ENCODE data around the gene VSIG2.
"Not testable (repeated sequence)": the region's sequence is repeated elsewhere in the genome, so short reads cannot be mapped to it uniquely, and the experiment has no call there.

The VSIG2 gene, protein sequence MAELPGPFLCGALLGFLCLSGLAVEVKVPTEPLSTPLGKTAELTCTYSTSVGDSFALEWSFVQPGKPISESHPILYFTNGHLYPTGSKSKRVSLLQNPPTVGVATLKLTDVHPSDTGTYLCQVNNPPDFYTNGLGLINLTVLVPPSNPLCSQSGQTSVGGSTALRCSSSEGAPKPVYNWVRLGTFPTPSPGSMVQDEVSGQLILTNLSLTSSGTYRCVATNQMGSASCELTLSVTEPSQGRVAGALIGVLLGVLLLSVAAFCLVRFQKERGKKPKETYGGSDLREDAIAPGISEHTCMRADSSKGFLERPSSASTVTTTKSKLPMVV

DNA sequence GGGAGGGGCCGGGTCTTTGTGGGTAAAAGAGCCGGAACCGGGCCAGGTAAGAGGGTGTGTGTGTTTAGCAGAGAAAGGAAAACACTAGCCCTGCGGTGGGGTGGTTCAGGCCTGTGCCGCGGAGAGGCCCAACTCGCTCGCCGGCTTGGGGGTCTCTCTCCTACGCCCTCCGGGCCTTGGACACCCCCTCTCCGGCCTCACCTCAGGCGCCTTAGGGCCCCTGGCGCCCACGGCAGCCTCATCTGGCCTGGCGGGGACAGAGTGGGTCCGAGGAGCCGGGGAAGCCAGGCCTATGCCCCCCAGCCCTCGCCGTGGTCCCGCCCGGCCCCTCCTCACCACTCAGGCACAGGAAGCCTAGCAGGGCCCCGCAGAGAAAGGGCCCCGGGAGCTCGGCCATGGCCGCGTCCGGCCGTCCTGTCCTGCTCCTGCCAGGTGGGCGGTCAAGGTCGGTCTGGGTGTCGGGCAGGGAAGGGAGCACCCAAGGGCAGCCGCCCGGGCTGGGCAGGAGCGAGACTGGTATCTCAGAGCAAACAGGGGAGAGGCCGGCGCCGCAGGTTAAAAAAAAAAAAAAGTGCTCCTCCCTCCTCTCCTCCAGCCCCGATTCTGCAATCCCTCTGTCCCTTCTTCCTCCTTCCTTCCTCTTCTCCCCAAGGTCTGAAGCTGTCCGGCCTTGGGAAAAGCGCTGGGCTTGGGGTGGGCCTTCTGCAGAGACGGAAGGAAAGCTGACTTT lies at the start of gene VSIG2:
Gene VSIG2 (minus strand): TSS at position 515 of the 730 bp plus-strand sequence. CDS start 118 bp downstream, at position 397.
- no peak for DNase-seq (ENCODE audit: low spot score)

DNA sequence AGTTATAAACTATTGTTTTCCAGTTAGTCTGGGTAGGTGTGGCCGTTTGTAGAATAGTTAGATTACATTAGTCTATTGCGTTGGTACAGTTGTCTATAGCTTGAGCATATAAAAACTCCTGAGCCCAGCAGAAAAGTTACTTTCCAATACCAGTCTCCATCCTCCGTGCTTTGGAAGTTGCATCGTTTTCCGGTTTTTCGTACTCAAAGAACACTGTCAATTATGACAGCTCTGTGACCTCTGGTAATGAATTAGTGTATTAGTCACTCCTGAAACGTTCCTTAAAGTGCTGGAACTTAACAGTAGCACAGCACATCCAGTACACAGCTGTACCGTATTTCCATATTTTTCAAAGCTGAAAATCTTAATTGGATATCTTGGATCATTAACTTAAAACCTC lies 49.0 kb upstream of the VSIG2 start:
- no peak for DNase-seq (ENCODE audit: low spot score)

DNA sequence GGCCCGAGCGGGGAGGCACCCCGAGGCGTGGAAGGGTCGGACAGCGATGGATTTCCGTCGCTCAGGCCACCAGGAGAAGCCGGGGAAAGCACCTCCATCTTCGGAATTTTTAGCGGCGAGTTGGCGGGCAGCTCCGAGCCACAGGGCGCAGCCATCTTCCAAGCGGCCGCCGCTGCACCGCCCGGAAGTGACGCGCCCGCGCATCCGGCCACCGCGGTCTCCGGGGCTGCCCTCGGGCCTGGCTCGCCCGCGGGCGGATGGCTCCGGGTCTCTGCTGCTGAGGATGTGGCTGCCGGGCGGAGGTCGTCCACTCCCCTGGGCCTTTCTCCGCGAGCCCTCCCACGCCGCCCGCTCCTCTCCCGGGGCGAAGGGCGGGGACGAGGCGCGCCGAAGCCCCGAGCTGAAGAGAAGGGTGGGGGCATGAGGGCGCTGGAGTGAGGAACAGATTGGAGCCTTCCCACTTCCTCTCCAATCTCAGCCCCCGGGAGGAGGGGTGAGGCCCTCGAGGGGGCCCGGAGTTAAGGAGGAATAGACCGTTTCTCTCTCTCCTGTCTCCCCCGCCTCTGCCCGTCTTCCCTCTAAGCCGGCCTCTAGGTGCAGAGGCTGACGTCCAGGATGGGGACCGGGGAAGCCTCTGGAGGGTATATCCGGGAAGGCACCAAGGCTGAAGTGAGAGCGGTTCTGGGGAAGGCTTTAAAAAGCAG lies 48.3 kb upstream of the VSIG2 start, which contains the start of gene MSANTD2:
Gene MSANTD2 (minus strand): TSS at position 181 of the 704 bp plus-strand sequence. CDS start 26 bp downstream, at position 155.
- DNase-seq (ENCODE audit: low spot score), result peak; percentile 43

DNA sequence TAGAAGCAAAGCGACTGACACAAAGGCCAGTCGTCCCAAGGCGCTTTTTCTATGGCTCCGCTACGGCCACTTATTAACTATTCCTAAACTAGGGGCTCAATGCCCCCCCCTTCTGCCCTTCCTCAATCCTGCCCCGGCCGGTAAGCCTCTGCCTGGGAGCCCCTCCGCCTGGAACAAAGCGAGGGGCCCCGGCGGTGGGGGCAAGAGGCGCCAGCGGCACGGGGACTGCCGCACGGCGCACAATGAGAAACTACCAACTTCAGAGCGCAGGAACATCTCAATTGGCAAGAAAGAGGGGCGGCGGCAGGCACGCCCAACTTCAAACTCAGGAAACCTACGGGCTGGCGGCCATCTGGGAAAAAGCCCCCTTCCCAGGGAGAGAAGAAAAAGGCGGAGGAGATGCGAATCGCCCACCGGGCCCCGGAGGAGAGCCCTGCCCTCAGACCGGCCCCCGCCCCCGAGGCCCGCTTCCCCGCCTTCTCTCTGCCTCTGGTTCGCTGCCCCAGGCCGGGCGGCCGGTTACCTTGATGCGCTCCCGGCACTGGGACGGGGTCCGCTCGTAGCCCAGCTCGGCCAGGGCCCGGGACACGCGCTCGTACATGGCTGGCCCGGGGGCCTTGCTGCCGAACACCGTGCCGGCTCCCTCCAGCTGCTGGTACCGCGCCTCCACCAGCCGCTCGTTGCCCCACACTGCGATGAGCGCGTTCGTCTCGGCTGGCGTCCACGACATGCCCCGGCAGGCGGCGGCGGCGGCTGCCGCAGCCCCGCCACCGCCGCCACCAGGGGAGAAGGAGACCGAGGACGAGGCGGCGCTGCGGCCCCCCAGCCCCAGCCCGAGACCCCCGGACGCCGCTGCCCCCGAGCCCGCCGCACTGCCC lies 47.5 kb upstream of the VSIG2 start:
- no peak for DNase-seq (ENCODE audit: low spot score)

DNA sequence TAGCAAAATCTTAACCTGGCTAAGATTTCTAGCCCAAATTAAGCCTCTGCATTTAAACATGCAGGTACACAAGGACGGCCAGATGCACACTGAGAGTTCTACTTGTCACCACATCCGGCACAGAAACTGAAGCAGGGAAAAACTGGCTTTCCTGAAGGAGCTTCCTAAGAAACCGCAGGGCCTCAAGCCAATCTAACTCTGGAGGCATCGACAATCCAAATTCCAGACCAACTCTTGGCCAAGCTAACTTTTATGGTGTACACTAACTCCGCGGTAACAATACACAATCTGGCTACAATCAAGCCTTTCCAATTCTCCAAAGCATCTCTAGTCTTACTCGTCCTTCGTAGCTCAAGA lies 46.9 kb upstream of the VSIG2 start:
- DNase-seq (ENCODE audit: low spot score), result no peak

DNA sequence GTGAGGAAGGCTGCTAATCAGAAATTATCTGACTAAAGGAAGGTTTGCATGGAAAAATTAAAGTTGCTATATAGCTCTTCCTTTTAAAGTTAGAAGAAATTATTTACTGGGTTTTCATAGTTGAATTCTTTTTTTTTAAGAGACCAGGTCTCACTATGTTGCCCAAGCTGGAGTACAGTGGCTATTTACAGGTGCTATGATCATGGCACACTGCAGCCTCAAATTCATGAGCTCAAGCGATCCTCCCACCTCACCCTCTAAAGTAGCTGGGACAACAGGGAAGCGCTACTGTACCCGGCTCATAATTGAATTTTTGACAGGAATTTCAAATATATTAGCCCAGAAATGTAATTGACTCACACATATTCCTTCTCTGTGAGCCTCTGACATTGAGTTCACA lies 44.3 kb upstream of the VSIG2 start:
- DNase-seq (ENCODE audit: low spot score), result no peak

DNA sequence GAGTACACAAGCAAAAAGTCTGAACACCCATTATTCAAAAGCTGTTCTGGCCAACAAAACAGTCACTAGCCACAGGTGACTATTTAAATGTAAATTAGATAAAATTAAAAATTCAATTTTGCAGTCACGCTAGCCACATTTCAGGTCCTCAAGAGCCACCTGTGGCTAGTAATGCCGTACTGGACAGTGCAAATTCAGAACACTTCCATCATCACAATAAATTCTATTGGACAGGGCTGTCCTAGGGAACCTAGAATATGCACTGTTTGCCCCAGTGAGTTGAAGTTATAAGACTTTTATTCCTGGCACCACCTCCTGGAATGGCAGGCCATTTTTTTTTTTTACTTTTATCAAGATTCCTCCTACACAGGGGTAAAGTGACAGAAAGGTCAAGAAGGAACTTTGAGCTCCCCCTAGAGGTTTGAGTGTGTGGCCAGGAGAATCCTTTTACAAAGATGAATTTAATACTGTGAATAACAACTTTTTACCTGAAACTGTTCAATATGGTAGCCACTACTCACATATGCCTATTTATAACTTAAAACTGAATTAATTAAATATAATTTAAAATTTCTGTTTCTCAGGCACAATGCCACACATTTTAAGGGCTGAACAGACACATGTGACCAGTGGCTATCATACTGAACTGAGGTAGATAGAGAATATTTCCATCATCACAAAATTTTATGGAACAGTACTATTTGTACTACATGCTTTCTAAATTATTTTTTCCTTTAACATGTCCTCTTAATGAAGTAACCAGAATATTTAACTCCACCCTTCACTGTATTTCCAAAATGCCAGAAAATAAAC lies 41.6 kb upstream of the VSIG2 start:
- peak; percentile 59 for DNase-seq (ENCODE audit: low spot score)

DNA sequence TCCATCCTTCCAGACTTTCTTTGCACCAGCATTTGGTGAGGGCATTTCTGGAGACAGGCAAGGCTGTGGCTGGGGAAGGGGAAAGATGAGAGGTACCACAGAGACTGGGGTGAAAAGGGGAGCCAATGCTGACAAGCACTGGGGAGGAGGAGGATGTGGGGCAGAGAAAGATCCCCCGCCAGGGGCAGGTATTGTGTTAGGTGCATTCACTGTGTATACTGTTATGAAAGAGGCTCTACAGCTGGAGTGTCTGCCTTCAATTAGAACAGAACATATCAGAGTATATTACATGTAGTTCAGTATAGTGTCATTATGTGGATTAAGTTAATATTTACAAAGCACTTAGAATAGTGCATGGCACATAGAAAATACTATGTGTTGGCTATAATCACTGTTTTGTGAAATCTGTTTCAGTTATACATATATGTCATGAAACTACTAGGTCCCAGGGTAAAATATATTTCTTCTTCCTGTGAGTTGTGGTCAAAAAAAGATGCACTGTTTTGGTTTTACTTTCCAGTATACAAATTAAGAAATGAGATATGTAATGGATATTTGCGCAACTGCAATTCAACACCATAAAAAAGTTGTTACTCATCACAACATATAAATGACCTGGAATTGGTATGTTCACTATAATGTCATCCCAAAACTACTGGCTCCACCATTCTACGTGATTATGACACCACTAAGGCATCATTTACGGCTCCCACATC lies 39.7 kb upstream of the VSIG2 start:
- DNase-seq (ENCODE audit: low spot score), result no peak

DNA sequence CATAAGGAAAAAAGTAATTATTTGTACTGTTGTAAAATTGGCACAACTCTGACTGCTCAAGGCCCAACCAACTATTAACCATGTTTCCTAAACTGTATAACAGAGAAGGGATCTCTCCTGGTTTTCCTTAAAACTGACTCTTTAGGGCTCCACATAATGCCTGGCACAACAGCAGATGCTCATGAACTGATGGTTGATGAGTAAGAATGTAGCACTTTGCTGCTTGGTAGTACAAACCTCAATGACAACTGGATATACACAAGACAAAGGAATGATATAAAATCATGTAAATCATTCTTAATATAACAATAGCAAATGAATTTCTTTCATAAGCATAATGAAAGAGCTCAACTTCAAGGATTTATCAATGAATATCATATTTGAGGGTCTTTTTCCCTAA lies 36.5 kb upstream of the VSIG2 start:
- no peak for DNase-seq (ENCODE audit: low spot score)

DNA sequence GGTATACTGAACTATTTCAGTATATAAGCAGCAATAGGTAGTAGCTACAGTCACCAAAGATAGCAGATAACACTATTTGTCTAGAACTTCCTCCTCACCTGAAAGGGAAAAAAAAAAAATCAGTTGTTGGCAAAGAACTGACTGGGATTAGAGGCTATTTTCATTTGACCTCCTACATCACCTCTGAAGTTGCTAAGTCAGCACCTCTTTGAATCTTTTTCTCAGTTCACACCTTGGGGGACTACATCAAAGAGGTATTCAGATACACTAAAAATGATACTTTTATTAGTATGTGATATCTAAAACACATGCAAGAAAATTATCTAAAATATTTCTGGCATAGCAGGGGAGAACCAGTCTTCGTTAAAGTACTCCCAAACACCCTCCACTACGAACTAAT lies 32.0 kb upstream of the VSIG2 start:
- DNase-seq (ENCODE audit: low spot score), result no peak

DNA sequence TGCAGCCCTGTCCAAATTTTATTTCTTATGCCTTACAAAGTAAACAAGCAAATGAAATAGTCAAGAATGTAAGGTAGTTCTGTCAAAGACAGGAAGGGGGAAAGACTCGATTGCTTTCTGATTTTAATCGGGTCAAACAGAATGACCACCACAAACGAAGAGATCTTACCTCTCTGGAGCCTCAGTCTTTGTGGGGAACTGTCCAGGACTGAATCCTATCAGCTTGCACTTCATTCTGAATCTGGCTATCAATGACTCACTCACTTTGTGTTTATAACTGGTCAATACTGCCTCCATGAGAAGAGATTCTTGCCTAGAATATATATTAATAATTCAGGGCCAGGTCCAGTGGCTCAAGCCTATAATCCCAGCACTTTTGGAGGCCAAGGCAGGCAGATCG lies 30.9 kb upstream of the VSIG2 start:
- no peak for DNase-seq (ENCODE audit: low spot score)

DNA sequence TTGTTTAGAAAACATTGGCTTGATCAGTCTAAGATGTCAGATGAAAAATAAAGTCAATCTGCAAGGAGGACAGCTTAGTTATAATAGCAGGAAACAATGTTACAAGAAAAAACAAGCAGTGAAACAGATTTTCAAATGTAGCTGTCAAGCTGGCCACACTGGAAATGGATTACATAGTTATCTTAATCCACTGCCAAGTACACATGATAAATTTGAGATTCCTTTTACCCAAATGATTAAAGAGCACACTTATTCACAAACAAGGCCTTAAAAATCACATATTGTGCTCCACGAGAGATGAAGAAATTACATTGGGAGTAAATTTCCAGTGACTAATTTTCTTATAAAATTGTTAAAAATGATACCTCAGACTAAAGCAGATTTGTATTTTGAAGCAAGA lies 27.5 kb upstream of the VSIG2 start:
- DNase-seq (ENCODE audit: low spot score), result no peak

DNA sequence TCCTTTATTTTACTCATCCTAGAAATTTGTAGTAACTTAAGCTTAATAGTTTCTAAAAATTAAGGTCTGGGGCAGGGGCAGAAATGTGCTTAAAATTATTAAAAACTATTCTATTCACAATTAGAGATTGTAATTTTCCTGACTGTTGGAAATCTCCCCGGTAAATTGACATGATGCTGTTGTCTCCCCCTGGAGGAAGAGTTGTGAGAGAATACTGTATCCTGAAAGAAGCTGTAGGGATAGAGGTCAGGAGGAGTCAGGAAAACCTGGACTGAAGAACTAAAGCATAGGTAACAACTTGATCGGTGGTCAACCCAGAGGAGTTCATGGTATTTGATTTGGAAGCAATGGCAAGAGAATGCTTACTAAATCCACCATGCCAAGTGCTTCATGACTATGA lies 26.2 kb upstream of the VSIG2 start:
- no peak for DNase-seq (ENCODE audit: low spot score)

DNA sequence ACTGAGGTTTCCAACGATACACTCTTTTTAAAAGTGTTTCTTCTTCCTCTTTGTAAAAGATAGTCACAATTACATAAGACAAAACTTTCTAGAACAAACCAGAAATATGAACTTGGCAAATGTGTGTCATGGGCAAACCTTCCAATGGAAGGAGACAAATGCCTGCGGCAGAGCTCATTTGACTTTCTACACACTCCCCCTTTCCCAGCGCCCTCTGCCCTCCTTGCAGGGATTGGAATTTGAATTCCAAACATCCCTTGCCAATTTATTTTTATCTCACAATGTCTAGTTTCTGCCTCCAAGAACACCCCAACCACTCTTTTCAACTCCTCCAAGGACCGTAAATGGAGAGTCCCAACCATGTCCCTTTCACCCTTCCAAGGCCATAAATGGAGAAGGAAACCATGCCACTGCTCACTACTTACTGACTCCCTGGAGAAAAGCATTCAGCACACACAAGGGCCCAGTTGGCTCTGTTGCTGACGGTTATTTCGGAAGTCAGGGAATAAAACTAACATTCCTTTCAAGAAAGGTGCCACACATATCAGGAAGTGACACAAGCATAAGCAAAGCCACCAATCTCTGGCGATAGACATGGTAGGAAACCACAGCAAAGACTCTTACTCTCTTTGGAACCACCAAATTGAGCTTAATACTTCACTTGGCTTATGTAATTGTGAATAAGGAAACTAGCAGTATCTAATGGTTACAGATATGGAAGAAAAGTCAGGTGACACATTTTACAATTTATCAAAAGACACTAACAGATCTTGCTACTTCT lies 25.0 kb upstream of the VSIG2 start:
- no peak for DNase-seq (ENCODE audit: low spot score)

DNA sequence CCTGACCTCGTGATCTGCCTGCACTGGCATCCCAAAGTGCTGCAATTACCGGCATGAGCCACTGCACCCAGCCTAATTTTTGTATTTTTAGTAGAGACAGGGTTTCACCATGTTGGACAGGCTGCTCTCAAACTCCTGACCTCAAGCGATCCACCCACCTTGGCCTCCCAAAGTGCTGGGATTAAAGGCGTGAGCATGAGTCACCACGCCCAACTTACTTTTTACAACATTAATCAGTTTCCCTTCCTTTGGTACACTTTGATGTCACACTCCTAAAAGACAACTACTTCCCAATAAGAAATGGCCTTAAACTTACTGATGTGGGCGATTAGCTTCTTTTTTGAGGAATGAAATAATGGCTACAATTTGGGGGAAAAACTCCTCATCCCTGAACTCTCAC lies 18.9 kb upstream of the VSIG2 start:
- not testable (repeated sequence) for DNase-seq (ENCODE audit: low spot score)

DNA sequence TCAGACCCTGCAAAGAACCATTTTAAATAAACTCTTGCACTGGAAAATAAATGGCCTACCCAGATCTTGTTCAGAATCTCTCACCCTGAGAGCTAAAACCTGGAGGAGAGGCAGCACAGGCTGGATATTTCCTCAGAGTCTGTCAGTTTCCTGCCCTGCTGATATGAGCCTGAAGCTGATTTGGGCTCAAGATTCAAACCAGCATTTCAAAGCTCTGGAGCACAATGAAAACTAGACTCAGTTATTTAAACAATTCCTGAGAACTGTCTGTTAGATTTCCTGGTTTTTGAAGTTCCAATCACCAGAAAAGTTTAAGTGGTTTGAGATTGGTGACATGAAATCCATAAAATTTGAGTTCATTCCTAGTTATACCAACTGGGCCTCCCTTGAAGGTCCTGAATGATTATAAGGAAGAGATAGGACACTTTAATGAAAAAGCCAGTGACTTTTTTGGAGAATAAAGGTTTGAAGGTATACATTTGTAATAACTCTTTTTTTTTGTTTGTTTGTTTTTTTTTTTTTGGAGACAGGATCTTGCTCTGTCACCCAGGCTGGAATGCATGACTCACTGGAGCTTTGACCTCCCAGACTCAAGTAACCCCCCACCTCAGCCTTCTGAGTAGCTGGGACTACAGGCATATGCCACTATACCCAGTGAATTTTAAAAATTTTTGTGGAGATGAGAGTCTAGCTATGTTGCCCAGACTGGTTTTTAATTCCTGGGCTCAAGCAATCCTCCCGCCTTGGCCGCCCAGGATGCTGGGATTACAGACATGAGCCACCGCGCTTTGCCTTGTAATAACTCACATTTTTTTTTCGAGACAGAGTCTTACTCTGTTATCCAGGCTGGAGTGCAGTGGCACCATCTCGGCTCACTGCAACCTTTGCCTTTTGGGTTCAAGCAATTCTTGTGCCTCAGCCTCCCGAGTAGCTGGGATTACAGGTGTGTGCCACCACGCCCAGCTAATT lies 18.0 kb upstream of the VSIG2 start:
- no peak for DNase-seq (ENCODE audit: low spot score)

DNA sequence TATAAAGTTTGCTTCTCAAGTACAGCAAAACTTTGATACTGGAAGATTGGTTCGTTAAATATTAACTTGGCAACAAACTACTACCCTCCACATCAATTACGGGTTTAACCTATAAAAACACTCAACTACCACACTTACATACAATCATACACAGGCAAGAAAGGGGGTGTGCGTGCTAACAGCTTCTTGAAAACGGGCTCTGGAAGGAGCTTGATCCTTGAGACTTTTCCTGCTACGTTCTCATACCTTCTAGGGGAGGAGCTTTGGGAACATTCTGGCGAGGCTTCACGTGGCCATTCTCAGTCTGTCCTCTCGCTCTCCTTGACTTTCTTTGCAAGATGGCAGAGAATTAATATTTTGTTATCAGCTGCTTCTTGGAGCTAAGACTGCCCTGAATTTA lies 16.9 kb upstream of the VSIG2 start:
- DNase-seq (ENCODE audit: low spot score), result no peak

DNA sequence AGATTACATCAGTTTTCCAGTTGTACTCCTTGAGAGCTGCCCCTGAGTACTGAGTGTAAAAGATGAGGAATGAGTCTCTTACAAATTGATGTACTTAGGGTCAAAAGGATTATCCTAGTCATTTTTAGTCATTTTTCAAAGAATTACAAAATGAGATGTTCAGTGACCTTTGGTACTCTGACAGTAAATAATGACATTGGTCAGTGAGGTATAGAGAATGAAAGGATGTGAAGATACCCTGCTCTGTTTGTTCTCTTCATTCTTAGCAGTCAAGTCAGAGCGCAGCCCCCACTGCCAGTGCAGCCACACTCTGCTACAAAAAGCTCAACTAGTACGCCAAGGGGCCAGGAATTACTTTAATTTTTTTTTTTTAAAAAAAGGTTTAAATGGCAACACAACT lies 14.1 kb upstream of the VSIG2 start:
- DNase-seq (ENCODE audit: low spot score), result no peak
